Stimulated activated CD8-positive, alpha-beta memory T cell treated with anti-CD3 and anti-CD28 coated beads, Interleukin-15, amount 100 ng/mL, for 1 hour (primary cell): ENCODE data around the gene DNER.
"Not testable (repeated sequence)": the region's sequence is repeated elsewhere in the genome, so short reads cannot be mapped to it uniquely, and the experiment has no call there.

Source experiments
- DNase-seq: peaks from one replicate; pipeline ENCODE4 v3.0.0-alpha.2; 2020; ENCODE audit warnings: low read depth

Gene DNER

GRCh38 chr2:229388731-229389130 lies 325.6 kb downstream of the DNER start:
- no peak for DNase-seq

GRCh38 chr2:229387866-229388265 lies 326.5 kb downstream of the DNER start:
- DNase-seq: no peak

GRCh38 chr2:229380101-229380625 lies 334.2 kb downstream of the DNER start:
- no peak for DNase-seq

GRCh38 chr2:229378386-229378785 lies 336.0 kb downstream of the DNER start:
- DNase-seq: no peak

- no peak for DNase-seq
Observed at GRCh38 chr2:229376866-229377265, 337.5 kb downstream of the DNER start.

GRCh38 chr2:229375251-229375650 lies 339.1 kb downstream of the DNER start:
- DNase-seq: no peak

- not testable (repeated sequence) for DNase-seq
Observed at GRCh38 chr2:229373311-229373710, 341.0 kb downstream of the DNER start.

- no peak for DNase-seq
Observed at GRCh38 chr2:229372207-229372606, 342.1 kb downstream of the DNER start.

GRCh38 chr2:229371086-229371485 lies 343.3 kb downstream of the DNER start:
- no peak for DNase-seq

GRCh38 chr2:229370509-229370908 lies 343.8 kb downstream of the DNER start:
- no peak for DNase-seq

GRCh38 chr2:229363185-229363814 lies 351.1 kb downstream of the DNER start:
- no peak for DNase-seq

GRCh38 chr2:229350883-229351282 lies 363.5 kb downstream of the DNER start:
- DNase-seq: no peak

- no peak for DNase-seq
Observed at GRCh38 chr2:229350117-229350805, 364.1 kb downstream of the DNER start.

- DNase-seq: no peak
Observed at GRCh38 chr2:229348128-229348527, 366.2 kb downstream of the DNER start.

- no peak for DNase-seq
Observed at GRCh38 chr2:229346816-229347540, 367.4 kb downstream of the DNER start.

GRCh38 chr2:229344955-229345354 lies 369.4 kb downstream of the DNER start:
- no peak for DNase-seq

- DNase-seq: no peak
Observed at GRCh38 chr2:229344151-229344551, 370.2 kb downstream of the DNER start.

- no peak for DNase-seq
Observed at GRCh38 chr2:229343661-229344060, 370.7 kb downstream of the DNER start.

- DNase-seq: no peak
Observed at GRCh38 chr2:229342376-229342775, 372.0 kb downstream of the DNER start.

GRCh38 chr2:229340086-229340760 lies 374.1 kb downstream of the DNER start:
- no peak for DNase-seq

- DNase-seq: no peak
Observed at GRCh38 chr2:229339618-229340017, 374.7 kb downstream of the DNER start.

- DNase-seq: not testable (repeated sequence)
Observed at GRCh38 chr2:229339171-229339570, 375.2 kb downstream of the DNER start.
